HCT116 (cell line): ENCODE results near the gene KRT83. TPM values are rescaled to one million over a fixed set of nuclear protein-coding genes. Genes with fewer than 3 reads are reported as not detected.

Source experiments
- ATAC-seq: fragments of 200-7000 bp; cut with Tn5 transposase; 2 replicates; pipeline ENCODE4 v1.9.1; 2020; ENCODE audit warnings: mild to moderate bottlenecking, moderate library complexity
- BruUV-seq: library from RNA; stranded (reverse); fragments of 400-500 nt; replicated peaks from 2 replicates; lab custom pipeline; 2021; lab: Mats Ljungman, UMichigan
- CTCF ChIA-PET: fragments of 300-600 bp; sonication (Branson Sonifier 250); formaldehyde crosslinking; loops from one replicate; lab custom pipeline; 2021; ENCODE audit warnings: antibody characterized with exemption; lab: Charles Lee
- POLR2A ChIA-PET: fragments of 300-600, 350-600 bp; sonication (Branson Sonifier 250); formaldehyde crosslinking; loops from one replicate; lab custom pipeline; 2021; ENCODE audit warnings: antibody characterized with exemption; lab: Charles Lee
- RAD21 ChIA-PET, 2 experiments: fragments of 300-600 bp; sonication (Branson Sonifier 250); formaldehyde crosslinking; loops; one replicate each; lab custom pipeline; 2023; ENCODE audit warnings: low total read pairs in 2 of 2; ENCODE audit not compliant: uncharacterized antibody in 2 of 2, unreplicated experiment in 2 of 2, low non-redundant PET in 1 of 2; lab: Charles Lee
- DNase-seq: peaks from one replicate; pipeline ENCODE4 v3.0.0-alpha.2; 2010; ENCODE audit warnings: low read depth, low spot score
- H2AFZ ChIP-seq: fragments of 200-600 bp; shearing (Covaris generic), sonication (generic); 2 replicates; pipeline ENCODE4 v1.6.1; 2017; ENCODE audit warnings: low read depth, mixed run types, mixed read lengths, antibody characterized with exemption, low read length; ENCODE audit not compliant: poor library complexity, severe bottlenecking
- H3K27ac ChIP-seq: 2 replicates; pipeline ENCODE4 v1.5.1; 2012; ENCODE audit warnings: low read depth, low read length
- H3K27me3 ChIP-seq: fragments of 200-600 bp; sonication (generic); 2 replicates; pipeline ENCODE4 v1.6.1; 2016; ENCODE audit warnings: mixed run types, low read length, mixed read lengths; ENCODE audit not compliant: insufficient read depth
- H3K36me3 ChIP-seq, 2 experiments: fragments of 200-500 bp in 1 of 2; fragments of 200-600 bp in 1 of 2; sonication (Bioruptor generic) in 1 of 2; sonication (generic) in 1 of 2; 2 replicates each; pipeline versions ENCODE4 v1.5.1 to v1.6.1; 2014 to 2016; ENCODE audit warnings: low read length in 2 of 2, inconsistent platforms in 1 of 2, mixed read lengths in 1 of 2, mixed run types in 1 of 2; ENCODE audit not compliant: insufficient read depth in 2 of 2, control insufficient read depth in 1 of 2
- H3K4me1 ChIP-seq, 2 experiments: fragments of 200-600 bp in 1 of 2; sonication (generic) in 1 of 2; 2 replicates each; pipeline versions ENCODE4 v1.5.1 to v1.6.1; 2012 to 2017; ENCODE audit warnings: low read length in 2 of 2, inconsistent platforms in 1 of 2, mild to moderate bottlenecking in 1 of 2, mixed read lengths in 1 of 2, mixed run types in 1 of 2, moderate library complexity in 1 of 2; ENCODE audit not compliant: insufficient read depth in 2 of 2, control insufficient read depth in 1 of 2
- H3K4me2 ChIP-seq: fragments of 200-600 bp; sonication (generic); 2 replicates; pipeline ENCODE4 v1.6.1; 2017; ENCODE audit warnings: mixed run types, low read length, mixed read lengths
- H3K4me3 ChIP-seq, 2 experiments: fragments of 200-600 bp in 1 of 2; sonication (generic) in 1 of 2; replicated peaks in 1 of 2; 2 replicates each; pipeline ENCODE4 v1.5.1; 2011 to 2016; ENCODE audit warnings: low read length in 2 of 2, control low read depth in 1 of 2, low read depth in 1 of 2, mild to moderate bottlenecking in 1 of 2, mixed read lengths in 1 of 2, mixed run types in 1 of 2
- H3K79me2 ChIP-seq: fragments of 200-600 bp; sonication (generic); 2 replicates; pipeline ENCODE4 v1.6.1; 2017; ENCODE audit warnings: mild to moderate bottlenecking, mixed run types, low read length, moderate library complexity, mixed read lengths; ENCODE audit not compliant: insufficient read depth
- H3K9ac ChIP-seq: fragments of 200-600 bp; sonication (generic); 2 replicates; pipeline ENCODE4 v1.6.1; 2016; ENCODE audit warnings: low read length, mixed read lengths
- H3K9me2 ChIP-seq: fragments of 200-600 bp; sonication (generic), shearing (Covaris generic); 2 replicates; pipeline ENCODE4 v1.6.1; 2017; ENCODE audit warnings: mixed run types, mild to moderate bottlenecking, moderate library complexity; ENCODE audit not compliant: insufficient read depth
- H3K9me3 ChIP-seq, 2 experiments: fragments of 200-500 bp in 1 of 2; fragments of 200-600 bp in 1 of 2; sonication (Bioruptor generic) in 1 of 2; sonication (generic) in 1 of 2; 2 replicates each; pipeline ENCODE4 v1.6.1; 2014 to 2017; ENCODE audit warnings: low read length in 2 of 2, mixed read lengths in 2 of 2, inconsistent platforms in 1 of 2, low read depth in 1 of 2, mild to moderate bottlenecking in 1 of 2, mixed run types in 1 of 2, moderate library complexity in 1 of 2; ENCODE audit not compliant: control insufficient read depth in 1 of 2, insufficient read depth in 1 of 2
- H4K20me1 ChIP-seq: fragments of 200-600 bp; sonication (generic), shearing (Covaris generic); 2 replicates; pipeline ENCODE4 v1.6.1; 2017; ENCODE audit warnings: mixed run types, mild to moderate bottlenecking, moderate library complexity; ENCODE audit not compliant: insufficient read depth
- CBX3 ChIP-seq: IDR thresholded peaks from 2 replicates; pipeline ENCODE4 v1.6.1; 2012; ENCODE audit warnings: low read depth
- CEBPB ChIP-seq: IDR thresholded peaks from 2 replicates; pipeline ENCODE4 v1.6.1; 2012; ENCODE audit warnings: low read depth
- CTCF ChIP-seq, 3 experiments: fragments of 200-600 bp in 1 of 3; sonication (generic) in 1 of 3; IDR thresholded peaks in 2 of 3; conservative IDR thresholded peaks in 1 of 3; 2 replicates each; pipeline ENCODE4 v1.5.1; 2012 to 2017; ENCODE audit warnings: low read depth in 2 of 3, low read length in 2 of 3, antibody characterized with exemption in 1 of 3, borderline replicate concordance in 1 of 3, control low read depth in 1 of 3, mild to moderate bottlenecking in 1 of 3, mixed read lengths in 1 of 3, mixed run types in 1 of 3, moderate library complexity in 1 of 3; ENCODE audit not compliant: insufficient read depth in 1 of 3
- EZH2 ChIP-seq: fragments of 200-600 bp; sonication (generic); IDR thresholded peaks from 2 replicates; pipeline ENCODE4 v1.6.1; 2017; ENCODE audit warnings: antibody characterized with exemption, mixed run types
- MAX ChIP-seq: IDR thresholded peaks from 2 replicates; pipeline ENCODE4 v1.6.1; 2012
- RAD21 ChIP-seq: IDR thresholded peaks from 2 replicates; pipeline ENCODE4 v1.6.1; 2012; ENCODE audit warnings: low read depth, mild to moderate bottlenecking
- SP1 ChIP-seq: IDR thresholded peaks from 2 replicates; pipeline ENCODE4 v1.6.1; 2012; ENCODE audit warnings: low read depth
- SRF ChIP-seq: IDR thresholded peaks from 2 replicates; pipeline ENCODE4 v1.6.1; 2012; ENCODE audit warnings: low read depth
- TCF7L2 ChIP-seq: IDR thresholded peaks from 2 replicates; pipeline ENCODE4 v1.7.0; 2011; ENCODE audit warnings: borderline replicate concordance, inconsistent platforms; ENCODE audit not compliant: insufficient read depth, insufficient read length; ENCODE audit errors: extremely low read depth
- ZFX ChIP-seq: fragments of 450-650 bp; IDR thresholded peaks from 2 replicates; pipeline ENCODE4 v1.6.1; 2017
- ZNF274 ChIP-seq: fragments of 200-500 bp; sonication (Bioruptor generic); IDR thresholded peaks from 2 replicates; pipeline ENCODE4 v1.6.1; 2014; ENCODE audit warnings: mild to moderate bottlenecking, low read depth, low read length, inconsistent platforms
- intact Hi-C: fragments of 100-400 bp; cut with micrococcal nuclease; formaldehyde crosslinking; loops from 2 replicates; pipeline ENCODE4 v1.10.0; 2022
- total RNA-seq: library from RNA; stranded (reverse); gene quantifications from one replicate; pipeline ENCODE4 v1.2.1, GENCODE V29; 2021; ENCODE audit not compliant: unreplicated experiment
- TF ChIP-seq, protein P1 (sequence below): IDR thresholded peaks from 2 replicates; pipeline ENCODE4 v1.6.1; 2012; ENCODE audit warnings: low read depth

The KRT83 gene
- total RNA-seq, 1 experiment from 2014 or later = not detected

GRCh38 chr12:52350021-52350620, 28.9 kb upstream of the KRT83 start:
- DNase-seq = no peak
- no peak for TF ChIP-seq SRF
- TF ChIP-seq ZFX = no peak
- no peak for TF ChIP-seq EZH2
- TF ChIP-seq CEBPB = no peak
- TF ChIP-seq, protein P1, sequence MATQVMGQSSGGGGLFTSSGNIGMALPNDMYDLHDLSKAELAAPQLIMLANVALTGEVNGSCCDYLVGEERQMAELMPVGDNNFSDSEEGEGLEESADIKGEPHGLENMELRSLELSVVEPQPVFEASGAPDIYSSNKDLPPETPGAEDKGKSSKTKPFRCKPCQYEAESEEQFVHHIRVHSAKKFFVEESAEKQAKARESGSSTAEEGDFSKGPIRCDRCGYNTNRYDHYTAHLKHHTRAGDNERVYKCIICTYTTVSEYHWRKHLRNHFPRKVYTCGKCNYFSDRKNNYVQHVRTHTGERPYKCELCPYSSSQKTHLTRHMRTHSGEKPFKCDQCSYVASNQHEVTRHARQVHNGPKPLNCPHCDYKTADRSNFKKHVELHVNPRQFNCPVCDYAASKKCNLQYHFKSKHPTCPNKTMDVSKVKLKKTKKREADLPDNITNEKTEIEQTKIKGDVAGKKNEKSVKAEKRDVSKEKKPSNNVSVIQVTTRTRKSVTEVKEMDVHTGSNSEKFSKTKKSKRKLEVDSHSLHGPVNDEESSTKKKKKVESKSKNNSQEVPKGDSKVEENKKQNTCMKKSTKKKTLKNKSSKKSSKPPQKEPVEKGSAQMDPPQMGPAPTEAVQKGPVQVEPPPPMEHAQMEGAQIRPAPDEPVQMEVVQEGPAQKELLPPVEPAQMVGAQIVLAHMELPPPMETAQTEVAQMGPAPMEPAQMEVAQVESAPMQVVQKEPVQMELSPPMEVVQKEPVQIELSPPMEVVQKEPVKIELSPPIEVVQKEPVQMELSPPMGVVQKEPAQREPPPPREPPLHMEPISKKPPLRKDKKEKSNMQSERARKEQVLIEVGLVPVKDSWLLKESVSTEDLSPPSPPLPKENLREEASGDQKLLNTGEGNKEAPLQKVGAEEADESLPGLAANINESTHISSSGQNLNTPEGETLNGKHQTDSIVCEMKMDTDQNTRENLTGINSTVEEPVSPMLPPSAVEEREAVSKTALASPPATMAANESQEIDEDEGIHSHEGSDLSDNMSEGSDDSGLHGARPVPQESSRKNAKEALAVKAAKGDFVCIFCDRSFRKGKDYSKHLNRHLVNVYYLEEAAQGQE = no peak
- TF ChIP-seq MAX = no peak
- TF ChIP-seq ZNF274 = no peak
- no peak for TF ChIP-seq CBX3
- no peak for TF ChIP-seq RAD21
- TF ChIP-seq CTCF (IDR thresholded peaks at IDR 0.05 in 2 of 3, conservative IDR thresholded peaks at IDR 0.05 in 1 of 3; ENCODE audit: borderline replicate concordance in 1 of 3, insufficient read depth in 1 of 3, low read depth in 2 of 3, low read length in 2 of 3) = no peak
- TF ChIP-seq SP1 = no peak
- TF ChIP-seq TCF7L2 = no peak
- Histone ChIP-seq H3K27ac (no peak overlapping the region), H3K79me2 (no peaks in the 10 kb centered on the region), H3K9me3 (no peaks in the 10 kb centered on the region), H3K4me1 (peaks cover 10 to 20% of the 10 kb centered on the region in 2 experiments), H3K4me3 (no peak overlapping the region), H3K9ac (no peak overlapping the region), H2AFZ (no peak overlapping the region), H3K27me3 (no peaks in the 10 kb centered on the region; the same call in 1 of the 2 replicates), H4K20me1 (no peaks in the 10 kb centered on the region), H3K36me3 (no peaks in the 10 kb centered on the region), H3K4me2 (no peak overlapping the region), H3K9me2 (no peaks in the 10 kb centered on the region)
- ChIA-PET RAD21 (no interaction called here), POLR2A (no interaction called here), CTCF (no interaction called here)
- ATAC-seq = no peak
- intact Hi-C loops = no loop called here
- no TSS peak for BruUV-seq
